HG03039 (cell line): ENCODE data around the gene DNM3.

Experiments
- ATAC-seq: cut with Tn5 transposase; IDR thresholded peaks from one replicate; pipeline ENCODE4 v1.9.1; 2021; ENCODE audit warnings: mild to moderate bottlenecking, moderate library complexity; ENCODE audit not compliant: unreplicated experiment

Gene DNM3

DNA sequence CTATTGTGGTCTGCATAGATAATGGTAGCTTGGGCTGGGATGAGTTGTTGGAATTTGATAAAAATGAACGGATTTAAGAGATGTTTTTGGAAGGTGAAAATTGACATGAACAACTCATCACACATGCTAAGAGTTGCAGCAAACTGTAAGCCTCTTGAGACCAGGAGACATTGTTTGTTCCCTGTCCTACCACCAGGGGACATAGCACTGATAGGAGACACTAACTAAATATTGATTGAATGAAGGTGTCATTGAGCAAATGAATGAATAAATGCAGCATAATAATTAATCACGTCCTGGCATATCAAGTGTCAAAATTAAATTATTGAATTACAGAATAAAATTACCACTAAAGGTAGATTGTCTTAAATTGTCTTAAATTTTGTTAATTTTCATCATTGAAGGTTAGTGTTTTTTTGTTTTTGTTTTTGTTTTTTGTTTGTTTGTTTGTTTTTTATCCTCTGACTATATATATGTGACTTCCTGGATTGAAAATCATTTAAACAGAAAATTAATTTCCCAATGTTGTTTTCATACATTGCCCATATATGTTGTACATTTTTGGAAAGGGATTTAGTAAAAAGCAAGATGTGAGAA is 293.9 kb downstream of the DNM3 start:
- ATAC-seq: no peak

GRCh38 chr1:172135978-172136610 is 294.8 kb downstream of the DNM3 start:
- ATAC-seq: no peak

- ATAC-seq: no peak
Measured at GRCh38 chr1:172136925-172137324, 295.6 kb downstream of the DNM3 start.

DNA sequence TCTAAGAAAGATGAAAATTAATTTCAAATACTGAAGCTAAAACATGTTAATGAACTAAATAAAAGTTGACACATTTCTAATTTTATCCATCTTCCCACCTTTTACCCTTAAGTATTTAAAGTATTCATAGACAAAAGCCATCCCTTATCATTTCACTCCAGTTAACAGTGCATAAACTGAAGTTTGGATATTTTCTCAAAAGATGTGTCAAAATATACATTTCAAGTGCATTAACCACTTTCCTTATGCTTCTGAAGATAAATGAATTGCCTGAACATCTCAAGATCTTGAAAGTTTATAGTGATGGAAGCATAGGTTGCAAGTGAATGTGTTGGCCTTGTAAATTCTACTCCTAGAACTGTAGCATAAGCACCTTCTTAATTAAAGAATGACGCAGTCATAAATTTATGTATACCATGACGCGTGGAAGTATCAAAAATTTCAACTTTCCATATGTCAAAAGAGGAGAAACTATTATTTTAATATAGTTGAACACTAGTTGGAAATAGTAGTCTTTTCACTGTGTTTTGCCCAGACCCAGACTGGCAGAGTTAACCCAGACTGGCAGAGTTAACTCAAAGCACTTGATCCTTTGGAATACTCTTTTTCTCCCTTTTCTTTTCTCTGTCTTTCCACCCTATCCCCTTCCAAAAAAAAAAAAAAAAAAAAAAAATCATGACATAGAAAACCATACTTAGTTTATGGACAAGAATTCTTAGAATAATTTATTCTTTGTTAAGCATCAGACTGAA is 296.6 kb downstream of the DNM3 start:
- no peak for ATAC-seq

- ATAC-seq: no peak
Measured at GRCh38 chr1:172138634-172139033, 297.3 kb downstream of the DNM3 start.

- ATAC-seq: no peak
Measured at GRCh38 chr1:172139196-172139595, 297.9 kb downstream of the DNM3 start.

GRCh38 chr1:172140072-172140471 is 298.8 kb downstream of the DNM3 start:
- ATAC-seq: no peak

GRCh38 chr1:172140591-172140990 is 299.3 kb downstream of the DNM3 start:
- no peak for ATAC-seq

- no peak for ATAC-seq
Measured at GRCh38 chr1:172141341-172141881, 300.1 kb downstream of the DNM3 start.

DNA sequence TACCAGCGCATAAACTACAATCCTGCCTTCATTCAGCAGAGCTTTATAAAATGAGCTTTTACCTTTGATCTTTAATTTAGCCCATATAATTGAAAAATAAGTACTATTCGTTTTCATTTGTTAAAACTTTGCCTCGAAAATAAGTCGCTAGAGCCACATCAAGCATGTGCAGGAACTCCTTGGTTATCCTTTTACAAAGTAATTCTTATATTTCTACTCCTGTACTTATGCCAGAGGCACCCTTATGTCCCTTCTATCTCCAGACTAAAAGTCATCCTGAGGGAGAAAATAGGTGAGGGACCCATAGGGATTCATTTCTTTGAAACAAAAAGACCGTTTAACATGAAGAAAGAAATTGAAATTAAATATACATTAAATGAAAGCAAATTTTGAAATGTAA is 301.0 kb downstream of the DNM3 start:
- no peak for ATAC-seq

GRCh38 chr1:172143384-172144055 is 302.2 kb downstream of the DNM3 start:
- no peak for ATAC-seq

DNA sequence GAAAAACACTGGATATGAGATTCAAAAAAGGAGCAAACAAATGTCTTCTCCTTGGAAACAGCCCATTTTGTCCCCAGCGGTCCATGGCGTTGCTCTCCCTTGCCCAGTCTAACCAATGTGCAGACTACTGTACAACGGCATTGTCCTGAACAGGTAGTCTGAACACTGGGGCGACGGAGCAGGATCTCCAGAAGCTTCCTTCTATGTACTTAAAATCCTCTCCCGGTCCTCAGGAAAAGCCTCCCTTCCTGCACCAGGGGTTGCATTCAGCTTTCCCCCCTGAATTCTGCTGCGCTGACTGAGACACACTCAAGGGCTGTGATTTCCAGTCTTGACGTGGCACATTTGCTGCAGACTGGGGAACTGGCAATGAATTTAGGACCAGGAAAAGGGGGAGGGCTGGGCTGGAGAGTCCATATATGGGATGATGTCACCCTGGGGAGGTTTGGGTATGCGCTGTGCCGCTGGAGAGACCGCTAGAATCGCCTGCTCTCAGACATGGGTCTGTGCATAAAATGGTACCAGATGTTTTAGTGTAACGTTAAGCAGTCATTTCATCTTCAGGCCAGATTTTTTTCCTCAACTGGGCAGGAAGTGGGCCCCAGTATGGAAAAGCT is 303.3 kb downstream of the DNM3 start:
- no peak for ATAC-seq

- ATAC-seq: no peak
Measured at GRCh38 chr1:172145231-172145651, 303.9 kb downstream of the DNM3 start.

DNA sequence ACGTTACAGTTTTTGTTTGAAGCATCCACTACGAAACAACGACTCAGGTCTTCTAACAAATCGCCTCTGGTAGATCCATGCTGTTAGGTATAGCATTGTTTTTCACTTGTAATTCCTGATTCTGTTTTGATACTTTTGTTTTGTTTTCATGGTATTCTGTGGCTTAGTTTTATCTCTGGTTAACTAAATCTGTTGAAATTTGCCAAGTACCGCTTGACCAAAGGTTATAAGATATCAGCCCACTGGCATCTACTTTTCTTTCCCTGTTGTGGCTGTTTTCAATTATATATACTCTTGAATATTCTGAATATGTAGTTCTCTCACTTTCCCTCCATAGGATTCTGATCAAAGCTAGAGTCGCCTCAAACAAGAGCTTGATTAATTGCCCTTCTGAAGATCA is 304.4 kb downstream of the DNM3 start:
- no peak for ATAC-seq

DNA sequence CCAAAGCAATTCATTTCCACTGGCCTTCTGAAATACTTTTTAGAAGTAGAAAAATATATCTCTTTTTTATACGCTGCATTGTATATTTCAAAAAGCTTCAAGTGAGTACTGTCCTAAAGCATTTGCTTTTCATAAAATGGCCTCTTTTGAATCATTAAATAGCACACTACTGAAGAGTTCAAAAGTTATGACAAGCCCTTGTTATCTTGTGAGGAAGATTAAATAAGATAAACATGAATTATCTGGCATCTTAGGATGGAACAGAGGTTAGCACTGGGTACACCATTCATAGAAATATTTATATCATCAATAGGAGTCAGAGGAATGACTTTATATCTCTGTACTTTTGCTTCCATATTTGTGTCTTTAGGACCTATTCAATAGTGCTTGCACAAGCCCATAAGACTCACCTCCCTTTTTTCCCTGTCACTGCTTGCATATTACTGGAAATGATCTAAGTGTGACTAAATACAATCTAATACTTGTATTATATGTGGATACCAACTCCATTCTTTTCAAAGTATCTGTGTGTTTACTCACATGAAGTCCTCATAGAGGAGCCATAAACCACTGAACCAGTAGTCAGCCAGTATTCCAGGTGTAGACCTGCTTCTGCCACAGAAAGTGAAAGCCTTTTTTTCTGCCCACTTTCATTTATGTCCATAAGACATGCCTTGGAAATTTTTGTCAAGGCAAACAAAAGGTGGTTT is 305.0 kb downstream of the DNM3 start:
- no peak for ATAC-seq

DNA sequence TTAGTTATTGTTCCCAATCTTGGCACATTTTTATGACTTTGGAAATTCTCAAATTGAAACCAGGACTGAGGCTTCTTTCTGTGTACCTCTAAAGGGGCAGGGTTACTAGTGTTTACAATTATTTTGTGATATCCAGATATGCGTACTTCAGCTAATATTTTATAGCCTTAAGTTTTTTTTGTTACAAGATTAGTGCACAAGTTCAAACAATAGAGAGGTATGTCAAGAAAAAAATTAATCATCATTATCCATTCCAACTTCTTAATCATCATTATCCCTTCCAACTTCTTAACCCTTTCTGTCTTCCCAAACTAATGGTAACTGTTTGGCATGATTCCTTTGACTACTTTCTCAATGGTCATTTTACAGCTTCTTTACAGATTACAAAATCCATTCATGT is 306.2 kb downstream of the DNM3 start:
- no peak for ATAC-seq

GRCh38 chr1:172148213-172148612 is 306.9 kb downstream of the DNM3 start:
- ATAC-seq: no peak

DNA sequence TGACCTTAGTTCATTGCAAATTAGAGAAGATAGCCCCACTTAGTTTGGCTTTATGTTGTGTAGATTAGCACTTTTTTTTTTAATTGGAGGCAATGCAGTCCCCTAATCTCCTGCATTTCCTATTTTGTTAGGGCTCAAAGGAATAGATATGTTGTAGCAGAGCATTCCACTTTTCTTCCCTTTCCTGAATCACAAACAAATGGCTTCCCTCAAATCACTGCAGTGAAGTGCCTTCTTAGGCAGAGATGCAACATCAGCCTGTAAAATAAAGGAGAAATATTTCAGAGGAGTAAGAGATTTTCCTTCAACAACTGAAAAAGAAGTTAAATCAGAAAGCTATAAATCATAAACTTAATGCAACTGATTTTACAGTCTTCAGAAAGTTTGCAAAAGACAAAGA is 307.4 kb downstream of the DNM3 start:
- no peak for ATAC-seq

GRCh38 chr1:172149346-172149745 is 308.0 kb downstream of the DNM3 start:
- ATAC-seq: no peak

DNA sequence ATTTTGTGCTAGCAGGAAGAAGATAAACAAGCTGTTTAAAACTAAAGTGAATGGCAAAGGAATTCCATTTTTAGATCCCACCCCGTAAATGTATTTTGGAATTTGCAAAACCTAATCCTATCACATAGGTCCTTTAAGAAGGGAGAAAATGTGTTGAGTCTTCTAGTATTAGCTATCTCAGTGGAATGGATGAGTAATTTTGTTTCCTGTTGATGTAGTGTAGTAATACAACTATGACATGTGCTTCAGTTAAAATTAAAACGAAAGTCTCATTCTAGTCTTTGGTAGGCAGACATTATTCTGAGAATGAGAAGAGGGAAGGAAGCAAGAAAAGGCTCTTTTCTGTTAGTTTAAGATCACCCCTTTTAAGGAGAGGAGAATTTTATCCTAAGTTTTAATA is 313.3 kb downstream of the DNM3 start:
- ATAC-seq: peak; percentile 65
